Stimulated activated CD8-positive, alpha-beta memory T cell treated with anti-CD3 and anti-CD28 coated beads, Interleukin-4, amount 100 ng/mL, for 24 hours (primary cell): ENCODE measurements around the gene PRC1.
"Not testable (repeated sequence)": the region's sequence is repeated elsewhere in the genome, so short reads cannot be mapped to it uniquely, and the experiment has no call there.

Experiments used
- DNase-seq: peaks from one replicate; pipeline ENCODE4 v3.0.0-alpha.2; 2020; ENCODE audit warnings: low read depth

The PRC1 gene, protein sequence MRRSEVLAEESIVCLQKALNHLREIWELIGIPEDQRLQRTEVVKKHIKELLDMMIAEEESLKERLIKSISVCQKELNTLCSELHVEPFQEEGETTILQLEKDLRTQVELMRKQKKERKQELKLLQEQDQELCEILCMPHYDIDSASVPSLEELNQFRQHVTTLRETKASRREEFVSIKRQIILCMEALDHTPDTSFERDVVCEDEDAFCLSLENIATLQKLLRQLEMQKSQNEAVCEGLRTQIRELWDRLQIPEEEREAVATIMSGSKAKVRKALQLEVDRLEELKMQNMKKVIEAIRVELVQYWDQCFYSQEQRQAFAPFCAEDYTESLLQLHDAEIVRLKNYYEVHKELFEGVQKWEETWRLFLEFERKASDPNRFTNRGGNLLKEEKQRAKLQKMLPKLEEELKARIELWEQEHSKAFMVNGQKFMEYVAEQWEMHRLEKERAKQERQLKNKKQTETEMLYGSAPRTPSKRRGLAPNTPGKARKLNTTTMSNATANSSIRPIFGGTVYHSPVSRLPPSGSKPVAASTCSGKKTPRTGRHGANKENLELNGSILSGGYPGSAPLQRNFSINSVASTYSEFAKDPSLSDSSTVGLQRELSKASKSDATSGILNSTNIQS

DNA sequence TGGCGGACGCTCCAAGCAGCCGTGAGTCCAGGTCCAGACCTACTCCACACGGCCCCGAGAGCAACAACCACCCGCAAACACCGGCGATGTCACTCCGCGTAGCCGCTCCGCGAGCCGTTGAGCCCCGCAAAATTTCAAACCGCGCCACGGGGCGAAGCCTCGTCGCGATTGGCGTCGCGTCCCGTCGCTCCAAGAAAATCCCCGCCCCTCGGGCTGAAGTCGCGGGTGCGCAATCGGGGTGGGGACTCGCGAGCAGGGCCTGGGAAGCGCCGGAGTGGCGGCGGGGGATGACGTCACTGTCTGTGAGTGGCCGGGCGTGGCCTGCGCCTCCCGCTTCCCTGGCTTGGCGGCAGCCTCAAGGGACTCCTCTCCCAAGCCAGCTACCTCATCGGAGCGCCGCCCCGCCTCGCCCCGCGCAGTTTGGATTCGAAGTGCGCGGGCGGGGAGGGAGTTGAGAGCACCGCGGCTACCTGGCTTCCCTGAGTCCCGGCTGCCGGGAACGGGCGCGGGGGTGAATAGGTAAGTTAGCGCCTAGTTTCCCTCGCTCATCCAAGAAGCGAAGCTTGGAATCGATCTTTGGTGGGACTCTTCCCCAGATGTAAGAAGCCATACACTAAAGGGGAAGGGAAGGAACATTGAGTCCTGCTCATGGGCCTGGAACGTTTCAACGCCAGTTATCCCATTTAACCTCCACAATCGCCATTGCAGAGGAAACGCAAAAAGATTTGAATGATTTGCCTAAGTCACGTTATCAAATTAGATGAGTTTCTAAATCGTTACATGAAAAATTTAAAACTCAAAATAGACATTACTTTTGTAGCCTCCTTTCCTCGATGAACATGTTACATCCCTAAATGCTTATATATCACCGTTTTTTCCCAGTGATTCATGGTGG, at the start of gene PRC1:
Gene PRC1, minus strand, starts transcription at position 119 of the 895 bp plus-strand sequence. Its CDS starts 118 bp downstream, at position 1.
- peak; percentile 95 for DNase-seq

DNA sequence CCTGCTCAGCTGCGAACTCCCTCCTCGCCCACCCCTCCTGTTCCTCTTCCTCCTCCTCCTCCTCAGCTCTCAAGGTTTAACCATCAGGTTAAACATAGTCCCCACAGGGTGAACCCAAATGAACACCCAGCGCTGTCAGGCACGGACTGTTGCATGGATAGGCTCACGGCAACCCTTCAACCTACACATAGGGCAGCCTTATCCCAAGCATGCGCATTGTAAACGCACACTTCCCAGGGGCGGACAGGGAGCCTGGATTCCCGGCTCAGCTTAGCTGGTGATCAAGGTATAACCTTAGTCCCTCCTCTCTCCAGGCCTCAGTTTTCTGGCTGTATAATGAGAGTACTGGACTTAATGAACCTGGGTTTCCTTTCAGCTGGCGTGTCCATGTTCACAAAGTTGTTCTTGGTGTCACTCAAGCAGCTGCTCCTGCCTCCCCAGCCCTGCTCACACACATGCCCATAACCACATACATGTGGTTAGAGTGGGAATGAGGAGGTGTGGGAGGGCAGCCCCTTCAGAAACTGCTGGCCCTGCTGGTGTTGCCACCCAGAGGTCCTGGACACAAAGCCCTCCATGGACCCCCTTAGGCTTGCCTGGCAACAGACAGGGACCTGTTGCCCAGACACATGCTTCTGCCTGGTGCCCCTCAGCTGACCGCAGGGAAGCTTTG, 49.0 kb upstream of the PRC1 start:
- DNase-seq: no peak

DNA sequence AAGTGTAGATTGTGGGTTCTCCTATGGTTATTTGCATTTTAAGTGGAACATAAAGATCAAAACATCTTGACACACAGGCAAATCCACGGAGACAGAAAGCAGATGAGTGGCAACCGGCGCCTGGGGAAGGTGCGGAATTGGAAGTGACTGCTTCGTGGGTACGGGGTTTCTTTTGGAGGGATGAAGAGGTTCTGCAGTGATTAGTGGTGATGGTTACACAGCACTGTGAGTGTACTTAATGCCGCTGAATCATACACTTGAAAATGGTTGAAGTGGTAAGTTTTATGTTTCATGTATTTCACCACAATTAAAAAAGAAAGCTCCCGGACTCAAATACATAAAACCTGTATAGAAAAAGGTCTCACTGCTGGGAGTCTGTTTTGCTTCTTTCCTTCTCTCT, 46.5 kb upstream of the PRC1 start:
- no peak for DNase-seq

DNA sequence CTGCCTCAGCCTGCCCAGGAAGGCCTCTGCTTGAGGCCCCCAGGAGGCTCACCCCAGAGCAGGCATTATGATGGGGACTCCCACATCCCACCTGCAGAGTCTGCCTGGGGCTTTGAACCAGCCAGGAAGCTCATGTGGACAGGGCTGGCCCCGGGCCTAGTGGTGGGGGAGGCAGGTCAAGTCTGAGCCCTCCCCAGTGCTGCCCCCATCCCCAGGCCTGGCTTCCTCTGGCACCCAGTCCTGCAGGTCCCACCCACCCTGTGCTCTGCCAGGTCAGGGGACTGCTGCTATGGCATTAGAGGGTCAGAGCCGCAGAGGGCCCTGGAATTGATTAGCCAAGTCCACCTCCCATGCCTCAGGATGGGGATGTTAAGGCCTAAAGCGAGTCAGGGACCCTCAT, 45.7 kb upstream of the PRC1 start:
- DNase-seq: no peak

DNA sequence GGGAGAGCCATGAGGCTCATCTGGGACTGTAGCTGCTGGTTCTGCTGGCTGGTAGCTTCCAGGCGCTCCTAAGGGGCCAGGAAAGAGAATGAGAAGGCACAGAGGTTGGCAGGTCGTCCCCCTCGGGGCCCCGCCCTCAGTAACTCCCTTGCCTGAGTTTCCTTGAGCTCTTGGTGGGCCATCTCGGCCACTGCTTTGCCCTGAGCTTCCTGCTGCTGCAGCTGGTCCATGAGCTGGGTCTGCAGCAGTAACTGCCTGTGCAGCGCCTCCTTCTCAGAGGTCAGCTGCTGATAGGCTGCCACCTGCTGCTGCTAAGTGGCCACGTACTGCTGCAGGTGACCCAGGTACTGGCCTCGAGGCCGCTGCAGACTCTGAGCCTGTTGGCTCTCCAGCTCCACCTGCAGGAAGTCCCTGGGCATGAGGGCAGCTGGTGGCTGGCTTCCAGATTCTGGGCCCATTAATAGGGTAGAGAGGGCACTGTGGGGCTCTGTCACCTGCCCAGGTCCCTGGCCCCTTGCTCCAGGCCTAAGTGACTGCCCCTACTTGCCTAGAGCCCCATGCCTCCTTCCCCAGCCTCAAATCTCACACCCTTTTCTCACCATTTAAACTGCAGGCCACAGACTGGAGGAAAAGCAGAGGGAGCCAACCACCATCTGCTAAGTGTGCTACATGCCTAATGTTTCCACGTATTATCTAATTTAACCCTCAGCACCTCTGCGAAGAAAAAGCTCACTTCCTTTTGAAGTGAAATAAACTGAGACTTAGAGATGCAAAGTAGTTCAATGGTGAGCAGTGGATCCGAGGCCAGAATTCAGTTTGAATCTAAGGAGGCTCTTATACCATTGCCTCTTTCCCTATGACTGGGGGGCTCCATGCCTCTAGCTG, 38.8 kb upstream of the PRC1 start:
- peak; percentile 12 for DNase-seq

DNA sequence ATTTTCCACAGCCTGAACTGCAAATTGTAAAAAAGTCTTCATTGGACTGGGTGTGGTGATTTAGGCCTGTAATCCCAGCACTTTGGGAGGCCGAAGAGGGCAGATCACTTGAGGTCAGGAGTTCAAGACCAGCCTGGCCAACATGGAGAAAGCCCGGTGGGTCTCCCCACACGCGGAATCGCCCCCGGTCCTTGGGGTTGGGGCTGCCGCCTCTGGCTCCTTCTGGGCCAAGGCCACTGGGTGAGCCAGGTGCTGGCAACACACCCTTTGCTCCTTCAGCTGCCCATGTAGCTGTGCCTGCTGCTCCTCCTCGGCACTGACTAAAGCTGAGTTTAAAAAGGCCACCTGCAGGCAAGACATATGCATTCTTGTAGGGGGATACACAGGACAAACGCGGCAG, 37.5 kb upstream of the PRC1 start:
- DNase-seq: no peak

DNA sequence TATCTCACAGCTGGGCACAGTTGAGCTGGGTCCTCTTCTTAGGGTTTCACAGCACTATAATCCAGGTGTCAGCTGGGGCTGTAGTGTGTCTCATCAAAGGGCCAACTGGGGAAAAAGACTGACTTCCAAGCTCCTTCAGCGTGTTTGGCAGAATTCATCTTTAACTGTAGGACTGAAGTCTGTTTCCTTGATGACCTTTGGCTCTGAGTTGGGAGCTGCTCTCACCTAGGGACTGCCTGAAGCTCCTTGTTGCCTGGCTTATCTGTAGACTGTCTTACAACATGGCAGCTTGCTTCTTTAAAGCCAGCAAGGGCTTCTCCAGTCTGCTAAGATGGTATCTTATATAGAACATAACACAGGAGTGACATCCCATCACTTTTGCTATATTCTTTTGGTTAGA, 33.3 kb upstream of the PRC1 start:
- no peak for DNase-seq

DNA sequence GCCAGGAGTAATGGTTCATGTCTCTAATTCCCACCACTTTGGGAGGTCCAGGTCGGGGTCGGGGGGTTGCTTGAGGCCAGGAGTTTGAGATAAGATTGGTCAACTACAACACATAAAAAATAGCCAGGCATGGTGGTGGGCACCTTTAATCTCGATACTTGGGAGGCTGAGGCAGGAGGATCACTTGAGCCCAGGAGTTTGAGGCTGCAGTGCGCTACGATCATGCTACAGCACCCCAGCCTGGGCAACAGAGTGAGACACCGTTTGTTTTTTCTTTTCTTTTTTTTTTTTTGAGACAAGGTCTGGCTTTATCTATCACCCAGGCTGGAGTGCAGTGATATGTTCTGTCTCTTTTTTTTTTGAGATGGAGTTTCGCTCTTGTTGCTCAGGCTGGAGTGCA, 29.4 kb upstream of the PRC1 start:
- DNase-seq: no peak

DNA sequence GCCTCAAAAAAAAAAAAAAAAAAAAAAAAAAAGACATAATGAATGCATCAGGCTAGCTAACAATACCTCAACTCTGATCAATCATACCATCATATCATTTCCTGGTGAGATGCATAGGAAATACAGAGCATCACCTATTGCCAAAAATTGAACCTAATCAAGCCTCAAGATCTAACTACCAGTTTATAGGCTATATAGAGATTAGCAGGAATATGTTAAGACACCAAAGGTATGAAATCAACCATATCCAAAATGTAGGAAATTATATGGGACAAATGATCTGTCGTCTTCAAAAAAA, 28.4 kb upstream of the PRC1 start:
- no peak for DNase-seq

DNA sequence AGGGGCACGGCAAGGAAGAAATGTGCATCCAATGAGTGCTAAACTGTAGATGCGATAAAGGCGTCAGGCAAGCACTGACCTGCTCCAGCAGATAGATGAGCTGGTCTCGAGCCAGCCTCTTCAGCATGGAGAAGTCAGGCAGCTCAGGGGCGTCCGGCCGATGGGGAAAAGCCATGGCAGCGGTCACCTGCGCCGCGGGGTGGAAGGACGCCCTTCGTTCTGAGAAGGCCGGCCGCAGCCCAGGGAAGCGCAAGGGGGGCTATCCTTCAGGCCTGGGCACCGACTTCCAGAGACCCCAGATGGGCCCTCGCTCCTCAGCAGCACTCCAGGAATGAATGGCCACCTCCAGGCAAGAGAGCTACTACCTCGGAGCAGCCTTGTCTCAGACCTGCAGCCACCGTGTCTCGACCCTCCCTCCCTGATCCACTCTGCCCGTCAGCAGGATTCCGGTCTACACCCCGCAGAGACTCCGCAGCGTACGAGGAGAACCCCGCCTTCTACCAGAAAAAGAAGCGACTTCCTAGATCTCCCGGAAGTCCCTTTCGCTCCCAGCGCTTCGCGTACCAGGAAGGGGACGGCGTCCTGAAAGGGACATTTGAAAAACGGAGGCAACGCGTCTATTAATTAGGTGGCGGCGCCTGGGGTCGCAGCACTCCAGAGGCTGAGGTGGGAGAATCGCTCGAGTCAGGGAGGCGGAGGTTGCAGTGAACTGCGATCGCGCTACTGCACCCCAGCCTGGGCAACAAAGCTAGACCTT, 27.9 kb upstream of the PRC1 start, which contains the start of gene VPS33B:
Gene VPS33B, minus strand, starts transcription at position 520 of the 757 bp plus-strand sequence. Its CDS starts 345 bp downstream, at position 175.
- peak; percentile 65 for DNase-seq

DNA sequence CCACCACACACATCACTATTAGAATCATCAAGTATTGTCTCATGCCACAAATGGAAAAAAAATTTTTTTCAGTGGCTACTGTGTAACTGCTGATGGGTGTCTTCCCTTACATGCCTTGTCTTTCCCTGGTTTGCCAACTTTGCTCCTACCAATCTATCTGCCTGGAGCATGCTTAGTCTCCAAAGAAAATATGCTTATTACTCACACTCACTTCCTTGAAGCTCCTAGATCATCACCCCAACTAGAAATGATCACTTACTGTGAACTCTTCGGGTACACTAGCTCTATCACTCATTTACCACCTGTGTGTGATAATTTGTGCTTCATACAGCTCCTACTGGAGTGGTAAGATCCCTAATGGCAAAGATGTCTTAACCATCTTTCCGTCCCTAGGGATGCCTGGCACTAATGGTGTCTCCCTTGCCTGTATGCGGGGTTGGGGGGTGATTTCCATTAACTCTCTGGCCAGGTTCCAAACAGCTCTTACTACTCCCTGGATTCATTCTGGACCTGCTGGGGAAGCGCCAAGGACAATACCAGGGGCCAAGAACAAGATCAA, 27.3 kb upstream of the PRC1 start:
- no peak for DNase-seq

DNA sequence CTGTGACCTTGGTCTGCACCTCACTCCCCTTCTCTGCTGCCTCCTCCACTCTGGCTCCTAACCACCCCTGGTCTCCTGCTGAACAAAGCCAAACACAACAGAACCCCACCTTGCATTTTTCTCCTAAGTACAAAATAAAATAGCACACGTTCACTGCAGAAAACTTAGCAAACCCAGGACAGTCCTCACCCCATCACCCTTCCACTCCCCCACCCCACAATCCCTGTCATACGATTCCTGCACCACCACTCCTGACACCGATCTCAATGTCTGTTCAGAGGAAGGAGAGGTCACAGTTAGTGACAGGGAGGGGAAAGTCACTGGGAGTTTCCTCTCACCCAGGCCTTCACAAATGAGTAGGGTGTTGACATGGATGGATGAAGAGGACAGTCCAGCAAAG, 23.8 kb upstream of the PRC1 start:
- no peak for DNase-seq

DNA sequence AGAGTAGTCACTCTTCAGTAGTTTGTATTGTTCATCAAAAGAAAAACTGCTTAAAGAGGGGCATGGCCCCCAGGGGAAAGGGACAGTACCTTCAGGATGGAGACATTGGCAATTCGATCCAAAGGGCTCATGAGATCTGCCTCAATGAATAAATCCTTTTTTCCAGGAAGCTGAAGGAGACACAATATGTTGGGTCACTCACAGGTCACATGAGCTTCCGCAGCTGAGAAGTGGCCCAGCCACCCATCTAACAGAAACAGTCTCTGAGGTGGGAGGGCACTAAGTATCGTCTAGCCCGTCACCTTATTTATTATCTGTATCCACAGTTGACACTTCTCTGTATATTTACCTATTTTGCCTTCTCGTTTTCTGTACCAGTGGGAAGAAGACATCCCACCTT, 23.4 kb upstream of the PRC1 start:
- no peak for DNase-seq

DNA sequence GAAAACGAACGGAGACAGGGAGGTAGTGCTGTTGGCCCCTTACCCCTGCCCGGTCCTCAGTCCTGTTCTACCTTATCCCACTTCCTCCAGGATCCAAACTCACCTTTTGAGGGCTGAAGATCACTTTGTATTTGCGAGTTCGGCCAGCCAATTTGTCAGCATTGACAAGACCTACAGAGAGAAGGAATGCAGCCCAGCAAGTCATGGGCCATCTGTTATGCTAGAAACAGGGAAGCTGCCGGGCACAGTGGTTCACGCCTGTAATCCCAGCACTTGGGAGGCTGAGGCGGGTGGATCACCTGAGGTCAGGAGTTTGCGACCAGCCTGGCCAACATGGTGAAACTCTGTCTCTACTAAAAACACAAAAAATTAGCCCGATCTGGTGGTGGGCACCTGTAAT, 19.4 kb upstream of the PRC1 start:
- not testable (repeated sequence) for DNase-seq

DNA sequence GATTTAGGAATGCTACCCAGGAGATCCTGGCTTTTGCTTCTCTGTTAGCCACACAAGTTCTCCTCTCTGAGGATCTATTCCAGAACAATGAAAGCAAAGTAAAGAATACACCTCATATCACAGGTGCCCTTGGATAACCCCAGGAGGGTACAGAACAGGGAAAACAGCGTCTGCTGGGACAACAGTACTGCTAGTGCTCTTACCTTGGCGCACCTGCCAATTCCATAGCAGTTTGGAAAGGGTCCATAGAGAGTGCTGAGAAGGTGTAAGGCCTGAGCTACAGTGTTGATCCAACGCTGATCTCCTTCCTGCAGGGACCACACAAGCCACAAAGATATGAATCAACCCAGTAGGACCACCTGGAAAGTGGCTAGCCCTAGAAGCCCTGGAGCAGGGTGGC, 12.9 kb upstream of the PRC1 start:
- no peak for DNase-seq

DNA sequence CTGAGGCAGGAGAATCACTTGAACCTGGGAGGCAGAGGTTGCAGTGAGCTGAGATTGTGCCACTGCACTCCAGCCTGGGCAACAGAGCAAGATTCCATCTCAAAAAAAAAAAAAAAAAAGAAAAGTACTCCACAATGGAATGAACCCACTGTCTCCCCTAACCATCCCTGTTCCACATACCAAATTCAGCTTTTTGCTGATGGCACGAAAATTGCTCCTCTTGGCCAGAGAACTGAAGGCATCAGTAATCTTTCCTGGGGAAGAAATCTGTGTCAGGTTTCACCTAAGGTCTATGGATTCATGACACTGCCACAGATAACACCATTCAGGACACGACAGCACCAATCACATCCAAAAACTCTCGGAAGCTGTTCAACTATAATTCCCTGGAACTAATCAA, 6.9 kb upstream of the PRC1 start:
- no peak for DNase-seq

DNA sequence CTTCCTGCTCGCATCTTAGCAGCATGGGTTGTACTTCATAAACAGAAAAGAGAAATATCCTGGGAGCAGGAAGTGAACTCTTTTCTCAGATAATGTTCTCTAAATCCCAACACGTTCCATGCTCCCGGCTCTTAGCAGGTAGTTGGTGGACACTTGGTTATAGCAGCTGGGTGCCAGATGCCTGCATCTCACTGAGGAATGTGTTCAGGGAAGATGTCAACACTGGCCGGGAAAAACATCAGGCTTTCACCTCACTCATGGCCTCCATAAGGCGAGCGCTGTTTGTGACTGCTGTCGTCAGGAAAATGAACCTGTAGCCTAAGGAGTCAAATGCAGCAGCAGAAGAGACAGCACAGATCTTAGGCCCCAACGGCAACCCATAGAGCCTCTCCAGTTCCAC, 4.4 kb upstream of the PRC1 start:
- DNase-seq: no peak

DNA sequence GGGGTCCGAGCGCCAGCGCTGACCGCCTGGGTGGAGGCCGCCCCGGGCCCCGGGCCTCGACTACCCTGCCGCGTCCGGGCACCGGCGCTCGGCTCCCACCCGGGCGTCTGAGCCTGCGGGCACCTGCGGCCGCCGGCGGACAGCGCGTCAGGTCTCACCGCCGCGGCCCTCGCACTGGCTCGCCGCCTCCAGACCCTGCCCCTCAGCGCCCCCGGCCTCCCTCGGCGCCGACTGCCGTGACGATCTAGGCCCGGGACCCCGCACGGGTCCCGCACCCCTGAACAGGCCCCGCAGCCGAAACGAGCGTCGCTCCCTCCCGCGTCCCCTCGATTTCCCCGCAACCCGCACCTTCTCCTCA, 297 bp downstream of the PRC1 start:
- DNase-seq: no peak

DNA sequence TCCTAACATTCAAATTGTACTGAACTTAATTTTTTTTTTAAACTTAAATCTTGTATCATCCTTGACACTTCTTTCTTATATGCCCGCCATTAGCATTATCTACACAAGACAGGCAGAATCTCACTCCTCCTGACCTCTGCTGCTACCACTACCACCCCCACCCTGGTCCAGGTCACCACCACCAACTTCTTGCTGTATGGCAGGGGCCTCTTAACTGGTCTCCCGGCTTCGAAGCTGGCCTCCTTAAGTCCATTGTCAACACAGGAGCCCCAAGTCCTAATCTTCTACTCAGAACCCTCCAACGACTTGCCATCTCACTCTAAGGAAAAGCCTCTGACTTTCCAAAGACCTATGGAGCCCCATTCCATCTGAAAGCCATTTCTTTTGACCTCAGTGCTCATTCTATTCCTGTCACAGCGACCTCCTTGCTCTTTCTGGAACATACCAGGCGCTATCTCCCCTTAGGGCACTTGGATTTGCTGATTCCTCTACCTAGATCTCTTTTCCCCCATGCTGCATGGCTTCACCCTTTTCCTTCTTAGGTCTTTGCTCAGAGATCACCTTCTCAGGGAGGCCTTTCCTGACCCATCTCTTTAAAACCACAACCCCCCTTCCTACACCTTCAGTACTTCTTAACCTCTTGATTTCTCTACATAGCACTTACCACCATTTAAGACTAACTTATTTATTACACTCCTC, 2.6 kb downstream of the PRC1 start:
- no peak for DNase-seq

DNA sequence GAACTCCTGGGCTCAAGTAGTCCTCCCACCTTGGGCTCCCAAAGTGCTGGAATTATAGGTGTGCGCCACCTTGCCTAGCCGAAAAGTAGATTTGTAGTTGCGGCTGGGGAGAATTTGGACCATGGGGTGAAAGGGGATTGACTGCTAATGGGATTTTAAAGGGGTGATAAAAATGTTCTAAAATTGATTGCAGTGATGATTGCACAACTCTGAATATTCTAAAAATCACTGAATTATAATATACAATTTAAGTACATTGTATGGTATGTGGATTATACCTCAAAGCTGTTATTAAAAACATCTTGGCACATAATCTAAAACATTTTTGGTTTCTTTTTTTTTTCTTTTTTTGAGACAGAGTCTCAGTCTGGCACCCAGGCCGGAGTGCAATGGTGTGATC, 3.9 kb downstream of the PRC1 start:
- no peak for DNase-seq
